Mesodermal cell (in vitro differentiated cells): ENCODE results near the gene KASH5. TPM values are rescaled to one million over a fixed set of nuclear protein-coding genes. Genes with fewer than 3 reads are reported as not detected.
A peak's percentile ranks its signal among the peaks of the same experiment; 100 is the strongest.

Experiments
- H3K27ac ChIP-seq: 2 replicates; pipeline ENCODE4 v1.7.0; 2013; ENCODE audit warnings: mild to moderate bottlenecking, low read depth, low read length, moderate library complexity; ENCODE audit not compliant: severe bottlenecking
- H3K36me3 ChIP-seq: 2 replicates; pipeline ENCODE4 v1.7.1; 2013; ENCODE audit warnings: mild to moderate bottlenecking, low read length, moderate library complexity; ENCODE audit not compliant: control insufficient read depth, insufficient read depth
- H3K4me1 ChIP-seq: one replicate; pipeline ENCODE4 v1.7.1; 2013; ENCODE audit warnings: mild to moderate bottlenecking, low read length; ENCODE audit not compliant: insufficient read depth, control insufficient read depth, poor library complexity, severe bottlenecking
- H3K4me3 ChIP-seq: 2 replicates; pipeline ENCODE4 v1.7.0; 2013; ENCODE audit warnings: low read length, control low read depth, mild to moderate bottlenecking; ENCODE audit not compliant: insufficient read depth, poor library complexity, severe bottlenecking; ENCODE audit errors: extremely low read depth
- H3K9me3 ChIP-seq: 2 replicates; pipeline ENCODE4 v1.7.1; 2013; ENCODE audit warnings: mild to moderate bottlenecking, low read length, moderate library complexity; ENCODE audit not compliant: control insufficient read depth
- WGBS, 2 experiments: methylation state at CpG; one replicate each; pipeline ENCODE4 v1.1.5; 2013; ENCODE audit warnings: missing lambda C conversion rate in 2 of 2; ENCODE audit not compliant: insufficient coverage in 2 of 2; 5-methylcytosine and 5-hydroxymethylcytosine counted together
- polyA plus RNA-seq, 2 experiments: library from polyadenylated mRNA; stranded (reverse); fragments of 50-300 nt; gene quantifications; one replicate each; pipeline ENCODE4 v1.2.3, GENCODE V29; 2013

The KASH5 gene, protein sequence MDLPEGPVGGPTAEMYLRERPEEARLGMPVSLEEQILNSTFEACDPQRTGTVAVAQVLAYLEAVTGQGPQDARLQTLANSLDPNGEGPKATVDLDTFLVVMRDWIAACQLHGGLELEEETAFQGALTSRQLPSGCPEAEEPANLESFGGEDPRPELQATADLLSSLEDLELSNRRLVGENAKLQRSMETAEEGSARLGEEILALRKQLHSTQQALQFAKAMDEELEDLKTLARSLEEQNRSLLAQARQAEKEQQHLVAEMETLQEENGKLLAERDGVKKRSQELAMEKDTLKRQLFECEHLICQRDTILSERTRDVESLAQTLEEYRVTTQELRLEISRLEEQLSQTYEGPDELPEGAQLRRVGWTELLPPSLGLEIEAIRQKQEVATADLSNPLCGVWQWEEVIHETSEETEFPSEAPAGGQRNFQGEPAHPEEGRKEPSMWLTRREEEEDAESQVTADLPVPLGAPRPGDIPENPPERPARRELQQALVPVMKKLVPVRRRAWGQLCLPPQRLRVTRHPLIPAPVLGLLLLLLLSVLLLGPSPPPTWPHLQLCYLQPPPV
- polyA plus RNA-seq (2013, experiment 1 of 2) = 0.37 TPM
- polyA plus RNA-seq (2013, experiment 2 of 2) = not detected

- Histone ChIP-seq H3K27ac (no peak within 1 kb of the TSS), H3K4me3 (no peak within 1 kb of the TSS), H3K4me1 (no peaks in the 10 kb centered on the region), H3K9me3 (no peaks in the 10 kb centered on the region), H3K36me3 (no peaks in the 10 kb centered on the region)
- 94 to 97% methylated on average over 21 to 24 of the region's 40 CpGs for WGBS, 2 experiments
These were observed at the start of gene KASH5 for GRCh38 chr19:49387936-49388372. TSS of gene KASH5 (plus strand) at chr19:49388249. CDS start at chr19:49390884, 2,635 bp downstream.

DNA sequence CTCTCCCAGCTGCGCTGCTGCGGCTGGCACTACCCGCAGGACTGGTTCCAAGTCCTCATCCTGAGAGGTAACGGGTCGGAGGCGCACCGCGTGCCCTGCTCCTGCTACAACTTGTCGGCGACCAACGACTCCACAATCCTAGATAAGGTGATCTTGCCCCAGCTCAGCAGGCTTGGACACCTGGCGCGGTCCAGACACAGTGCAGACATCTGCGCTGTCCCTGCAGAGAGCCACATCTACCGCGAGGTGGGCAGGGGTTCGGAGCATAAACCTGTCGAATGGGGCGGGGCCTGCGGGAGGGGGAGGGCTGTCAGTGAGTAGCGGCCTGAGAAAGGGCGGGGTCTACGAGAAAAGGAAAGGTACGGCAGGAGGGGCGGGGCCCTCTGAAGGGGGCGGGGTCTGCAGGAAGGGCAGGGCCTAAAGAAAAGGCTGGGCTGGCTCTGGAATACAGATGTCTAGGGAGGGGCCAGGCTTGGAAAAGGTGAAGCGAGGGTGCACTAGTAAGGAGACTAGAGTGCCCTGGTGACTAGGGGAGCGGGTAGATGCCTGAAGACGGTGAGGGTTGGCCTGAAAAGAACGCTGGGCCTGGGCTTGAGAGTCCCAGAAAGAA lies 49.3 kb upstream of the KASH5 start:
- H3K4me3 ChIP-seq = no peak overlapping the region
- peak overlapping the region; percentile 16 for H3K27ac ChIP-seq
- H3K9me3 ChIP-seq = no peaks in the 10 kb centered on the region
- peaks cover 52% of the 10 kb centered on the region for H3K36me3 ChIP-seq
- H3K4me1 ChIP-seq = peaks cover under 1% of the 10 kb centered on the region
- WGBS, 2 experiments = 8 to 14% methylated on average over 16 to 21 of the region's 30 CpGs

GRCh38 chr19:49339301-49340068 lies 48.6 kb upstream of the KASH5 start:
- H3K27ac ChIP-seq = peak overlapping the region; percentile 16
- H3K36me3 ChIP-seq = peaks cover 59% of the 10 kb centered on the region
- H3K4me3 ChIP-seq = no peak overlapping the region
- no peaks in the 10 kb centered on the region for H3K4me1 ChIP-seq
- 17 to 20% methylated on average over 43 to 45 of the region's 47 CpGs for WGBS, 2 experiments
- H3K9me3 ChIP-seq = no peaks in the 10 kb centered on the region

GRCh38 chr19:49340069-49340864 lies 47.8 kb upstream of the KASH5 start:
- Histone ChIP-seq H3K4me1 (no peaks in the 10 kb centered on the region), H3K4me3 (no peak overlapping the region), H3K9me3 (no peaks in the 10 kb centered on the region), H3K27ac (no peak overlapping the region), H3K36me3 (peaks cover 65% of the 10 kb centered on the region)
- WGBS, 2 experiments = 69 to 80% methylated on average over 24 to 31 of the region's 36 CpGs

DNA sequence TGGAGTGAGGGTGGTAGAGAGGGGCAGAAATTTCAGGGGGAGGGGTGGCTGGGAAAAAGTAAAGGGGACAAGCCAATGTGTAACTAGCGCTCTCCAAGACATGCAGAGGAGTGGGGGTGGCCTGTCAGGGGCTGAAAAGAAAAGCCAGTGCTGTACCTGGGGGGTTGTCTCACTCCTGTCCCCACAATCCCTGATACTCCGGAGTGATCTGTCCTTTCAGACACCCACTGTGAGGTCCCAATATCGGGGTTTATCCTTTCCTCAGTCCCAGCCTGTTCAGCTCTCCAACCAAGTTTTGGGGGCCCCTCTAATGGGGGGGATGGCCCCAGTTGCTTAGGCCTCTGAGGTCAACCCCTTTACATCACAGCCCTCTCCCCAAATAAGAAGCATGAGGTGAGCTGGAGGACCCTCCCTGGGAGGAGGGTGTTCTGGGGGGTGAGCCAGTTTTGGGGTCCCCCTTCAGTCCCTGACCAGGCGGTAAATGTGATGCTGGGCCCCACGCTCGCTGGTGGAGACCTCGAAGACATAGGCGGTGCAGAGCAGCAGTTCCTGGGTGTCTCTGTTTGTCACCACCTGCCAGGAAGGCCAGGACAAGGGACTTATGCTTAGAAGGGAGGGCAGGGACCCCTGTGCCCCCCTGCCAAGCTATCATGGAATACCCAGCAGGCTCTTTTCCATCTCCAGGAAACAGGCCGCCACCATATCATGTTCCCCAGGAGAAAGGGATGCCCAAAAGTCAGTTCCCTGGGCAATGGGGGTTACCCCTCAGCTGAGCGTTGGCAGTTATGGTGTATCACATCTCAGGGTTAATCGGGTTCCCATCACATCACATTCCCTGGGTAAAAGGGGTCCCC lies 47.0 kb upstream of the KASH5 start:
- Histone ChIP-seq H3K4me3 (no peak overlapping the region), H3K4me1 (no peaks in the 10 kb centered on the region), H3K36me3 (peaks cover 66% of the 10 kb centered on the region), H3K9me3 (no peaks in the 10 kb centered on the region), H3K27ac (no peak overlapping the region)
- WGBS, 2 experiments = 98 to 99% methylated on average over 9 to 10 of the region's 11 CpGs

- Histone ChIP-seq H3K36me3 (peaks cover 76% of the 10 kb centered on the region), H3K27ac (no peak overlapping the region), H3K4me3 (no peak overlapping the region), H3K4me1 (no peaks in the 10 kb centered on the region), H3K9me3 (no peaks in the 10 kb centered on the region)
- 93 to 100% methylated on average over 3 to 11 of the region's 11 CpGs for WGBS, 2 experiments
These were observed 45.7 kb upstream of the KASH5 start for GRCh38 chr19:49342291-49342721.

DNA sequence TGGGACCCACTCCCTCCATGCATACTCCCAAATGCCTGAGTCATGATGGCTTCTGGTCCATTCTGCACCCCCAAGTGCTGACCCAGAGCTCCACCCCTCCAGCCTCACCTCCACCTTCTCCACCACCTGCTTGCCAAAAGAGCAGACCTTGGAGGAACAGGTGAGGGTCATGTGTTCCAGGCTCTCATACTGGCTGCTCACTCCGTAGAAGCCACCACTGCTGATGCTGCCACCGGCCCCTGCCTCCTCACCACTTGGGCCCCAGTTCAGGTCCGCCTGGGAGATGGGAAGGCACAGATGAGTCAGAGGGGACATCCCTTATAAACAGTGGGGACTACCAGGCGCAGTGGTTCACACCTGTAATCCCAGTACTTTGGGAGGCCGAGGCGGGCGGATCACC lies 44.9 kb upstream of the KASH5 start:
- Histone ChIP-seq H3K4me1 (no peaks in the 10 kb centered on the region), H3K9me3 (no peaks in the 10 kb centered on the region), H3K36me3 (peaks cover 83% of the 10 kb centered on the region), H3K4me3 (no peak overlapping the region), H3K27ac (no peak overlapping the region)
- WGBS, 2 experiments = 91 to 92% methylated on average over 3 to 5 of the region's 7 CpGs

- Histone ChIP-seq H3K4me1 (no peaks in the 10 kb centered on the region), H3K4me3 (no peak overlapping the region), H3K36me3 (peaks cover 98% of the 10 kb centered on the region), H3K27ac (no peak overlapping the region), H3K9me3 (no peaks in the 10 kb centered on the region)
- 95 to 96% methylated on average over 11 of the region's 11 CpGs for WGBS, 2 experiments
These were observed 43.3 kb upstream of the KASH5 start for GRCh38 chr19:49344505-49345423.

- 96 to 98% methylated on average over 12 to 15 of the region's 15 CpGs for WGBS, 2 experiments
- H3K36me3 ChIP-seq = peaks cover 97% of the 10 kb centered on the region
These were observed 40.9 kb upstream of the KASH5 start for GRCh38 chr19:49347191-49347590.

More at GRCh38 chr19:49347191-49347590, 40.9 kb upstream of the KASH5 start:
- no peak overlapping the region for H3K27ac ChIP-seq
- no peaks in the 10 kb centered on the region for H3K4me1 ChIP-seq
- no peaks in the 10 kb centered on the region for H3K9me3 ChIP-seq
- H3K4me3 ChIP-seq = no peak overlapping the region
